ENCODE data around the gene IFITM1.

IFITM1 gene

GRCh38 chr11:363948-364761 is 50.3 kb downstream of the IFITM1 start:
- Histone ChIP-seq H3K36me3 (ENCODE audit: insufficient read depth, insufficient read length, low read length) (no peaks in the 10 kb centered on the region), H3K4me1 (ENCODE audit: insufficient read depth, insufficient read length) (peaks cover 13% of the 10 kb centered on the region), H3K27me3 (ENCODE audit: insufficient read depth, insufficient read length) (peaks cover 12% of the 10 kb centered on the region), H3K4me3 (ENCODE audit: insufficient read length, low read depth) (no peak overlapping the region), H3K9me3 (ENCODE audit: insufficient read depth, low read length) (peaks cover 29% of the 10 kb centered on the region), H3K9ac (ENCODE audit: insufficient read length, low read depth) (no peak overlapping the region)
- no peak for DNase-seq (ENCODE audit: low read depth, low spot score)
- TF ChIP-seq YY1 (IDR thresholded peaks at IDR 0.05; ENCODE audit: insufficient read depth, insufficient read length), result no peak
